ENCODE measurements around the gene SUSD6.

Gene SUSD6

DNA sequence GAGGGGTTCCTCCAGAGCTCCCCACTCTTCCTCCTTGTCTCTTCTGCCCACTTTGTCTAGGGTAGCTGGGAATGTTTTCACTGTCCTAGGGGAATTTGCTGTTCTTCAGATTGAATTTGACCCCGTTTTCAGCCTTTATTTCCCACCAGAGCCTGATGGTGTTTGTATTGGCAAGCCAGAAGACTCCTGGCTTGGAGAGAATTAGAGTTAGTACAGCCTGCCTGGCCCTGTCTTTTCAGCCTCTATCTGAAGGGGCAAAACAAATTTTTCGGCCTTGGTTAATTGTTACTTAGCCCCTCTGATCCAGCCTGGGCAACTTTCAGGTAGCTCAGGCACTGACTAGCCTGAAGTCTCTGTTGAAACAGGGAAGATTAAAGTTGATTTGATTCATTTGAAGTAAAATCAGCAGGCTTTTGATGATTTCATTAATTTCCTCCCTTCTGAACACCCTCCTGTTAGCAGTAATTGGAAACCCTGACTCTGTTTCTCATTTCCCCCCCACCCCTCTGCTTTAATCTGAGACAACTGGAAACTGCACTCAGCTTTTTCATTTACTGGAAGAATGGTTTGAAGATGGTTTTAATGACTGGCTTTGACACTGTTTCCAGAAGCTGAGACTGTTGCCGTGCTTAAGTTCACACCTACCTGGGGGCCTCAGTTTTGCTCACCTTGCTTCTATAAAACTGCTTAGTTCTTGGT lies 63.3 kb downstream of the SUSD6 start:
- no peak for DNase-seq

DNA sequence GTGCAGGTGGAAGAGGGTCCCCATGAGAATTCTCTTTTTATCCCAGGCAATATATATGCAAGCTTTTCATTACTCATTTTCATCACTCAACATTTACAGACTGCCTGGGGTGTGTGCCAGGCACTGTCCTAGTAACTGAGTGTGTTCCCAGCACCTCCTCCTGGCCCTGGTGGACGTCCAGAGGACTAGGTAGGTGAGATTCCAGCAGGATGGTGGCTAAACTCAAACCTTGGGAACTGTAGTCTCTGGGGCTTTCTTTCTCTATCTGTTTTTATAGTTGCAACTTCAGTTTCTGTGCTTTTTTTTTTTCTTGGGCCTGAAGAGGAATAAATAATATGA lies 63.8 kb downstream of the SUSD6 start:
- DNase-seq, result no peak

DNA sequence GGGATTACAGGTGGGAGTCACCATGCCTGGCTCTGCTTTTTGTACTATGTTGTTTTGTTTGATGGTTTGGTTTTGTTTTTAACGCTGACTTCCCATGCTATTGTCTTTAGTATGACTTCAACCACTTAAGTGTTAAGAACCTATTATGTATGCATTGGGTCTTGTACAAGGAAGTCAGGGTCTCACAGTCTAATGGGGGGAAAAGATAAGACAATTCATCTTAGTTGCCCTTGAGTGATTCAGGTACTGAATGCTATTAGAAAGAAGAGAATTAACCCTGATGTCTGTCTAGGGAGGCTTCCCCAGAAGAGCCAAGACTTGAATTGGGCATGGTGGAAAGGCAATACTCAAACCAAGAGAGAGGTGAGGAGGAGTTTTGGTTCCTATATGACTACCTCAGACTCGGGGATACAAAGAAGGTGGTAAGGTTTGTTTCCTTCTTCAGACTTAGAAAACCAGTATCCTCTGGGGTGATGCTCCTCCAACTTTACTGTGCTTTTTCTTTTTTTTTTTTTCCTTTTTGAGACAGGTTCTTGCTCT lies 64.6 kb downstream of the SUSD6 start:
- DNase-seq, result no peak

DNA sequence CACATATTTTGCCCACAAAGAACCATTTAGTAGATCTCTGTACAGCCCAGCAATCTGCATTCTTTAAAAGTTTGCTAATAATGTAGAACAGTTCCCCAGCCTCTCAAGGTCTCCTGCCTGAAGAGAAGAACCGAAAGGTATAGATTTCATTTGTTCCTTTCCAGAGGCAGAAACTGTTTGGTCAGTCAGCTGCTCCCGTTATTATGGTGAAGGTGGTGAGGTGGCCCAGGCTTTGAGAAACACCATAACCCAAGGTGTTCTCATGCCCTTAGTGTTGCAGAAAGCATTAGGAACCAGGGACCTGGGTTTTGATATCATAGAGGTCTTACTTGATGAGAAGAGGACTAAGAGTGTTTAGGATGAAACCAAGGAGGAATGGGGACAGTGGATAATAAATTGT lies 65.3 kb downstream of the SUSD6 start:
- DNase-seq, result no peak

DNA sequence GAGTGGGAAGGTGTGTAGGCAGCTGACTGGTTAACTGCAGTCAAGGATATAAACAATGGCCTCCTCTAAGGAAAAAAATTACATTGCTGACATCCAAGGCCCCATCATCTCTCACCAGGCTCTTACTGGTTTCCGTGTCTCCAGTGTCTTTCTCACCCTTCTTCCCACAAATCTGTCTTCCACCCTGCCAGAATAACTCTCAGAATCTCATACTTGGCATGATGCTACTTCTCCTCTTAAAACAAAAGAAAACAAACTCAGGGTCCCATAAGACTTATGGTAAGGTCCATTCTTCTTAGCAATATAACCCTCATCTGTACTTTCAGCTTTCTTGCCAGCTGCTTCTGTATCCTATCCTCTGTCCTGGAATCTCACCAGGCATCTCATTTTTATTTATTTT lies 68.9 kb downstream of the SUSD6 start:
- DNase-seq, result no peak

DNA sequence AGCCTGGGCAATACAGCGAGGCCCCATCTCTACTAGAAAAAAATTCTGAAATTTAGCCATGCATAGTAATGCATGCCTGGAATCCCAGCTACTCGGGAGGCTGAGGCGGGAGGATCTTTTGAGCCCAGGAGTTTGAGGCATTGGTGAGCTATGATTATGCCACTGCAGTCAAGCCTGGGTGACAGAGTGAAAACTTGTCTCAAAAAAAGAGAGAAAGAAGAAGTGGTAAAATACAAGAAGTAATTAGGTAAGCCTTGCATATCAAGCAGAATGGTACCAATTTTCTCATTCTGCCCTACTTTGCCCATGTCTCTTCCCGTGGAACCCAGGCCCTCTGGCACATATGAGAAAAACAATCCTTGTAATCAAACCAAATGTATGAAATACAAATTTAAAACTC lies 70.7 kb downstream of the SUSD6 start:
- no peak for DNase-seq

DNA sequence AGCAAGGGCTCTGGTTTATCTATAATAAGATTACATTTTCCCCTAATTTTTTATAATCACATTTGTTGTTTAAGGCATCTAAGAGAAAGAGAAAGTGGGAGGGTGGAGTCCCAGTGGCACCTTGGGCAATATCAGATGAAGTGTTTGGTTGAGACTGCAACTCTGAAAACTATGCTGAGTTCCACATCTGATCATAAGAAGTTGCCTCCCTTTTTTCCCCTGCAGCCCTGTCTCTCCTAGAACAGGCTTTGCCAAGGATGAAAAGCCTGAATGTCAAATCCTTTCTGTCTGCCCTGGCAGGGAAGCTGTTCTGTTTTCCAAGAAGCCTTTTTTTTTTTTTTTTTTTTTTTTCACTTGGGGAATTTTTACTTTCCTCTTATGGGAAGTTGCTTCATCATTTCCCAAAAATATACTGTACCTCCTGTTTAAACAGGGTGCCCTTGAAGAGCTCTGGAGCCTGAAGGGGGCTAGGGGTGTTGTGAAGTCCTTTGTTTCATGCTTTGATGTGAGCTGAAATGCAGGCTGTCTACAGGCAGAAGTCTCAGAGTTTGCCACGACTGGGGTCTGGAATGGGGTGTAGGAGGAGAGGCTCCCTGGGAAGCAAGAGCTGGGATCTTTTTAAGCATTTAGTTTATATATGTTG lies 71.3 kb downstream of the SUSD6 start:
- peak in 1 of 2 donors; percentile 40 for DNase-seq

DNA sequence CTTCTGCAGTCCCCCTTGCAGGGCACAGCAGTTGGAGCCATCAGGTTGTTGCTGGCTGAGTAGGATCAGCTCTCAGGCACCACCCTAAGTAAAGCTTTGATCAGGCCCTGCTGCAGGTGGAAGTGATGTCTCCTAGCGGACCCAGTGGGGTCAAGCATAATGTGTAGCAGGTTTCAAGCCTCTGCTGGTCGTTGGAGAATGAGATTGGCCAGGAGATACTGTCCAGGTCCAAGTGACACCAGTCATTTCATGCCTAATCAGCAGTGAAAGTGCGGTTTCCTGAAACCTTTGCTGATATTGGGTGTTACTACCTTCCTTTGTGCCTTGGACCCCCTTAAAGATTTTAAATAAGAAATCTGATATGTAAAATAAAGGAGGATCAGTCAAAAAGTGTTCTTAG lies 72.6 kb downstream of the SUSD6 start:
- DNase-seq, result no peak

DNA sequence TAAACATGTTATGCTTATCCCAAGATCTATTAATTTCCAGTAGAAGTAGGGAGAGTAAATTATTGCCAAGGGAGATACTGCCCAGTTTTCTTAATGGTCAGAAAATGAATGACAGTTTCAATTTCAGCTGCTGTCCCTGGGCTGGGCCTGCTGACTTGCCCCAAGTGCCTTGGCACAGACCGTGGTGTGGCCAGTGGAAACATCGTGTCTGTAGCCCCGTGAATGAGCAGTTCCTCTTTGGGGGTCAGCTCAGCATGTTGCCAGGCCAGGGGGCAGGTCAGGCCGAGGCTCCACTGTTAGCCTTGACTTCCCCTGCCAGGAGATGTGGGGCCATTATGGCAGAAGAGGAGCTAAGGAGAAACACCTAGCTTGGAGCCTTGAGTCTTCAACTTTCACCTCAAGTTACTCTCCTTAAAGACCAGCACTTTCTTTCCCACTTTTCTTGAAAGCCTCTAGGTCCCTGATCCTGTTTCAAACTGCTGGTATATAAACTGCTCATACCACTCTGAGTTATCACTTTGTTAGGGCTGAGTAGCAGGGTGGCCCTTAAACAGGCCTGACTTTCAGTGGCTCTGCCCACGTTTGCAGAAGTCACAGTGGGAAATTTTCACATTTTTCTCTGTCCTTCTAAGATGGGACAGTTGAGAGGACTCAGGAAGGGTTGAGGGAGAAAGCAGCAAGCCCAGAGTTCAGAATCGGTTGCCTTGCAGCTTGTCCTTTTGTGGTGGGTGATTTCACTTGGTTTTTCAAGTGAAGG lies 73.2 kb downstream of the SUSD6 start:
- DNase-seq, result no peak

DNA sequence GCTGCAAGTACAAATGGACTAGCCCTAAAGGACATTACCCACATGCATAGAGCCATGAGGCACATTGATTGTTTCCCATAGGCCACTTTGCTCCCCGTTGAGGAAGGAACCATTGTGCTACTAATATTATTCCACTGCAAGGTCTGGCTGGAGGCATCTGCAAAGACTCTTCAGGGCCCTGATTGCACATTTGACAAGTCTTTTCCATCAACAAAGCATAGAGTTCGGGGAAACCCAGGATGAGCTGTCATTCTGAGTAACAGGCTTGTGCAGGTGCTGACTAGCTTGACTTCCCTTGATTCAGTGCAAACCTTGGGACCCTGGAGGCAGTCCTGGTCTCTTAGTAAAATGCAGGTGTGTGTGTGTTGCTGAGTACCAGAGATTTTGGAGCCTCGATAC lies 73.8 kb downstream of the SUSD6 start:
- DNase-seq, result no peak

DNA sequence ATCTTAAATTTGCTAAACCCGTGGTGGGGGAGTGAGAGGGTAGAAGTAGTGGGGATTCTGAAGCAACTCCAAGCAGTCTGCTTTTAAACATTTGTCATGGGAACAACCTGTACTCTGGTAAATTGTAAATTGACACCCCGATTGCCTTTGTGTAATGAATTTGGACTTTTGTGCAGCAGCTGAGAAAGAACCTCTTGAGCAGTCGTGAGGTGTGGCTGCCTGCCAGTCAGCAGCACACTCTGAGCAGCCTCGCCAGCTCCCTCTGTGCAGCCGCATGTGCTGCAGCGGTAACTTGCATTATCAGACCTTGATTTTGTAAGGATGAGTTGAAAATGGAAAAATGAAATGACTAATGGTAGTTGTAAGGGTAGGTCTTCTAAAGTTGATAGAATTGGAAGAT lies 74.3 kb downstream of the SUSD6 start:
- DNase-seq, result no peak

DNA sequence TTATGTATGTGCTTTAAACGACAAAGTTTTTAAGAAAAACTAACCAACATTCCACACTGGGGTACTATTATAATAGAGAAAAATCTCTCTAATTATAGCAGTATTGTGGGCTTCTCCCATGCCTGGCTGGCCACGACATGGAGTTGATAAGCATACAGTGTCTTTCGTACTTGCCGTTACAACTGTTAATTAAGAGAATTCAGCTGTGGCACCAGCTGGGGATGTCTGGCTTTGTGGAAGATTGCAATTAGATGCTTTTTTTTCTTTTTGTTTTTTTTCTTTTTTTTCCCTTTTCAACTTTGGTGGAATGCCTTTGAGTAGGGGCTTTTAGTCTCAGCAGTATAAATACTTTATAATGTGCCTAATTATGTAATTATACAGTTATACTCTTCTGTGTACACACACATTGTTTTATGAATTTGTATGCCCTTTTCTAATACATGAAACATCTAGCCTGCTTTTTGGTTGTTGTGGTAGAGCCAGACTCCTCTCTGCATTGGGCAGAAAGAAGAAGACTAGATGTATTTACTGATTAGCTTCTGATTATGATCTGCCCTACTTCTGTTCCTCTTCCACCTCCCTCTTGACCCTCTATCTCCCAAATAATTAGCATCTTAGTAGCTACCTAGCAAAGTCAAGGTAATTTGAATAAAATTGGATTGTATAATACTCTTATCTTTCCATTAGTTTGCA lies 76.4 kb downstream of the SUSD6 start:
- no peak for DNase-seq

DNA sequence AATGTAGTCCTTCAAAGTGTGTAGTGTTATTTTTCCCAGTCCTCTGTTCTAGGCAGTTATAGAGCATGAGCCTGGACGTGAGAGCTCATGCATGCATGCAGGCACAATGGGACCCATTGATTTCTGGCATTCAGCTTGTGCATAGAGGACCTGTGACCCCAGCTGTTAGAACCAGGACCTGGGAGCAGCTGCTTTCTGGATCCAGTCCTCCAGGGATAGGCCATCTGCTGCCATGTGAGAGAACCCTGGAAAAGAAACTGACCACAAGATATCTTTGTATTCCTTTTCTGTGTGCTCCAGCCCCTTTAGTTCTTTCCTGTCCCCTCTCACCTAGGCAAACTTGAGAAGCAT lies 76.9 kb downstream of the SUSD6 start:
- no peak for DNase-seq

DNA sequence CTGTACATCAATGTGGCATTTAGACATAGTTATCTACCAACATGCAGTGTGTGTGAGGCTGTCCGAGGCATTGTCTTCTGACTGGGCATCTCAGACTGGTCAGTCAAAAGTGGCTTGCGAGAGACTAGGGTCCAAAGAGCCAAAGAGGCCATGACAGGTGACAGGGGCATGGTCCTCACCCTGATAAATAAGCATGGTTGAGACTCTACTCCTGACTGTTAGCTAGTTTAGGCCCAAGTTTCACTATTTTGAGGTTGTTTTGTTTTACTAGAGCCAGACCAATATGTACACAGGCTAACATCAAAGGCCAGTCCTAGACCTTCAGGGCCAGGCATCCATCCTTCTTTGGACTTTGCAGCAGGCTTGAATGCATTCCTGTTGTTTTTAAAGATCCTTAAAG lies 78.6 kb downstream of the SUSD6 start:
- no peak for DNase-seq

DNA sequence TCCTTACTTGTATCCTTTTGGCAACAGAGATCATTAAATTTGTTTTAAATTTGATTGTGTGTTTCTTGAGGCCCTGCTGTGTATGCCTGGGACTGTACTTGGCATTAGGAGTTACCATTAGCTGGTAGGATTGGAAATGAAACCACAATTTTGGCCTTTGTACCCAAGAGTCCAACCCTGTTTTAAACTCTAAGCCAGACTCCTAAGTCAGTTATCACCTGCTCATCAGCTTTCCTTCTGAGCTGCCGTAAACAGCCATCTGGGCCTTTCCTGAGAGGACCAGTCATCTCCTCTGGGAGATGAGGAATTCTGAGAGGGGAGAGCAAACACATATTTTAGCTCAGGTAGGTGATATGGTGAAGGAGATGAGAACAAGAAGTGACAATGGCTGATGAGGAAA lies 81.2 kb downstream of the SUSD6 start:
- DNase-seq, result no peak

DNA sequence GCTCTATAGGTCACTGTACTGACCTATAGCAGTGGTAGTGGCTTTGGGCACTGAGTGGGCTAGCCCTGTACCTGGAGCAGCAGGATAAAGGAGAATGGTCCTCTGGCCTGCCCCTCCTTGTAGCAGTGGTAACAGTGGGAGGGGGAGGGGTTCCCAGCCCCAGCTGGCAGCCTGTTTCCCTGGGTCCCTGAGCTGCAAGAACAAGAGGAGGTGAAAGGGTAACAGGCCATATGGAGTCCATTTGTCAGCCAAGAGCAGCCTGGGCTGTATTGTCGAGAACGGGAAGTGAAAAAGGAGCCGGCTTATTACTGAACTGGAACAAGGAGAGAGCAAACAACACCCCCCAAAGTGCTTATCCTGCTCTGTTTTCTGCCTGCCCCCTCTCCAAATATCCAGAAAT lies 81.7 kb downstream of the SUSD6 start:
- DNase-seq, result no peak

DNA sequence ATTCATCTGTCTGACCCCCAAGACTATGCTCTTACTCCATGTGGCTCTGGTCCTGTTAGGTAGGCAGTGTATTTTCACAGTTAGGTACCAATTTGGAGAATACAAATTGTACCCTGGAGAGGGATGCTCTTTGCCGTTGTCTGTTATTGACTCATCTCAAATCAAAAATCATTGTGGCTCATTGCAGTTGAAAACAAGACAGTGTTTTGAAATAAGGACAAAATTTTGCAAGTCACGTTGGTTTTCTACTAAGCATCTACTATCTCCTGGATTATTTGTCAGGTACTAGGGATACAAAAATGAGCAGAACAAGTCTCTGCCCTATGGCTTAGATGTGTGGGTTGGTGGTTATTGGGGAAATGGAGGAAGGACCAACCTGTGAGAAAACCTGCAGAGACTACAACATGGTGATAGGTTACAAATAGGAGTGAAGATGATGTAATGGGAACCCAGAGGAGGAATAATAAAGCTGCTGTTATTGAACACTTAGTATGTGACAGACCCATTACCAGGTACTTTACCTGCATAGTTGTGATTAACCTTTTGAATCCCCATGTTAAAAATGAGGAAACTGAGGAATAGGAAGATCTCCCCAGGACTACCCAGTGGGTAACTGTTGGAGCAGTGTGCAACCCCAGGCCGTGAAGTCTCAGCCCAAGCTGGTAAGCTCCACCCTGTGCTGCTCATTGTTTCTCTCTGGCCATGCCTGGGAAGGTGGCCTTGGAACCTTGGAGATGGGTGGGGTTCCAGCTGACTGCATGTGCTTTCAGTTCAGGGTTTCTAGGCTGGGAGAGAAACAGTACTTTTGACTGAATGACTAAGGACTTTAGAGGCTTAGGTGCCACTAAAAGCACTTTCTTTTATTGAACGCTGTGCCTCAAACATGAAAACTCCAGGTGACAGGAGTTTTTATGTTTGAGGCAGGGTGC lies 82.7 kb downstream of the SUSD6 start:
- no peak for DNase-seq

DNA sequence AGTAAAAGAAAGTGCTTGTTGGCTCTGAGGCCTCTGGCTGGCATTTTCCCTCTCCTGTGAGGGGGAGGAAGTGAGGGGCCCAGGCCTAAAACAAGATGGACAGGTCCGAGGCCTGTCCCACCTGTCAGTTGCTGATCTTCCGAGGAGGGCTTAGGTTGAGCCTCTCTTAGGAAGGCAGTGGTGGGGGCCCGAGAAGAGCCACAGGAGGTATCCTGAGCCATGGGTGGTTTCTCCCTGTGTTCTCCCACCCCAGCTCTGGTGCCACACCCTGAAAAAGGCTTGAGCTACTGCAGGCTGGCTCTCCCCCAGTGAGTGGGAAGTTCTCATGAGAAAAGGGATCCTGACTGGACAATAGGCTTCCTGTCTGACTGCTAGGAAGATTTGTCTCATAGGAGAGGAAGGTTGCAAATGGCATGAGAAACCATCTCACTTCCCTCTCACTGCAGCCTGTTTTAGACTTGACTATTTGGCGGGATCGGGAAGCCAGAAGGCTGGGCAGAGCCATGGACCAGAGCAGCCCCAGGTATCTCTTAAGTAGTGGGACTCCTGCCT lies 83.4 kb downstream of the SUSD6 start:
- no peak for DNase-seq

DNA sequence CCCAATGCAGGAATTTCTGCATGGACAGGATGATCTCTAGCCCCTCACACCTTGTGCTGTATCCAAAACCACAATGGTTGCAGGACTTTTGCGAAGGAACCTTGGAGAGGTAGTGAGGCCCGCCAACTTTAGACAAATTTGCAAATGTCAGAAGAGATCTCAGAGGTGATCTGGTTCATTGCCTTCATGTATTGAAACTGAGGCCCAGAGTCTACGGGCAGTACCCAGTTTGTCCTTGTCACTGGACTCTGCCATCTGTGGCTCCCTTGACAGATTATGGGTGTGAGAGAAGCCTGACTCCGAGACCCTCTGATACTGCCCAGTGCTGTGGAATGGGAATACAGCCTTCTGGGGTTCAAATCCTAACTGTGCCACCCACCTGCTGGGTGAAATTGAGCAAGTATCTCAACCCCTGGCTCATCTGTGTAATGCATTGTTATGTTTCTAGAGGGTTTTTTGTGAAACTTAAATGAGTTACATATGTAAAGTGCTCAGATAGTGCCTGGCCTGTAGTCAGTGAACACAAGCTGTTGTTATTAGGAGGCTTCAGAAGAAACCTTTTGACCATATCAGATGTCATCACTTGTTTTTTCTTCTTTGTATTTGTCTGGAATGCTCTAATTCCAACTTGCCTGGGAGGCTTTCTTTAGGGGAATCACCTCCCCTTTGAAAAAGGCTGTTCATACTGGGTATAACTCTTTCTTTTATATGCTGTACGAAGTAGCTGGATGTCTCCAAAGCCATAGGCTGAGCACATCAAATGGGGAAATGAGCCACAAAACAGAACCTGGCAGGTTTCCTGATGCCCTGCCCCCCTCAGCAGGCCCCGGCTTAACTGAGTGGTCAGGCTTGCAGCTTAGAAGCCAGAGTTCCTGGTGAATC lies 84.2 kb downstream of the SUSD6 start:
- peak in 1 of 2 donors; percentile 15 for DNase-seq

DNA sequence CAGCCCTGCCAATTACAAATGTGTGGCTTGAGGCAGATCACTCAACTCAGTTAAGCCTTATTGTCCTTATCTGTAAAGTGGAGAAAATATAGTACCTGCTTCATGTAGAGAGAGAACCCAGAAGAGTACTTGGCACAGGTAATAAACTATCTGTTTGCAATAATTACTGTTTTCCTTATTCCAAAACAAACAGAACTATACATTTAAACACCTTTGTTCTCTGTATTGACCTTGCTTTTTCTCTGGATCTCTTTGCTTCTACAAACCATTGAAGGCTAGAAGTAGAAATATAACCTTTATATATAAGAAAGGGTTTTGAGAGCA lies 84.8 kb downstream of the SUSD6 start:
- no peak for DNase-seq
